AG04450 (cell line): ENCODE data around the gene ARMH1. TPM values are rescaled to one million over a fixed set of nuclear protein-coding genes. Genes with fewer than 3 reads are reported as not detected.

Source experiments
- CTCF ChIA-PET: fragments of 300-600, 350-600 bp; formaldehyde crosslinking; extraction: SDS; loops from one replicate; lab custom pipeline; 2022; ENCODE audit warnings: antibody characterized with exemption, inconsistent platforms; lab: Charles Lee
- POLR2A ChIA-PET: fragments of 350-600 bp; formaldehyde crosslinking; extraction: SDS; loops from one replicate; lab custom pipeline; 2021; ENCODE audit warnings: antibody characterized with exemption, inconsistent platforms; lab: Yijun Ruan, JAX
- DNase-seq: peaks from one replicate; pipeline ENCODE4 v3.0.0-alpha.2; 2011; ENCODE audit warnings: low read depth, low spot score
- H3K27ac ChIP-seq: one replicate; pipeline ENCODE4 v1.5.1; 2012; ENCODE audit warnings: low read depth, low read length, control low read depth
- H3K27me3 ChIP-seq: one replicate; pipeline ENCODE4 v1.6.0; 2012; ENCODE audit warnings: low read length; ENCODE audit not compliant: control insufficient read depth, insufficient read depth
- H3K4me3 ChIP-seq: 2 replicates; pipeline ENCODE4 v1.5.1; 2011; ENCODE audit warnings: mild to moderate bottlenecking, low read depth, low read length, control low read depth
- H3K9me3 ChIP-seq: 2 replicates; pipeline ENCODE4 v1.5.1; 2012; ENCODE audit warnings: low read length; ENCODE audit not compliant: control insufficient read depth, insufficient read depth
- CTCF ChIP-seq: IDR thresholded peaks from 2 replicates; pipeline ENCODE4 v1.5.1; 2011; ENCODE audit warnings: low read depth, low read length, control low read depth, inconsistent platforms
- polyA plus RNA-seq: library from polyadenylated mRNA; depleted of rRNA; stranded (reverse); fragments of >200 nt; gene quantifications from 2 replicates; pipeline ENCODE4 v1.2.3, GENCODE V29; 2011

ARMH1 gene
- polyA plus RNA-seq, 1 experiment, result 2.7 TPM

- POLR2A ChIA-PET, result no interaction called here
- Histone ChIP-seq H3K4me3 (no peak overlapping the region), H3K27me3 (no peaks in the 10 kb centered on the region), H3K27ac (no peak overlapping the region), H3K9me3 (no peaks in the 10 kb centered on the region)
- TF ChIP-seq CTCF, result no peak
- CTCF ChIA-PET, result interaction anchor here (0.6 to 6.7 kb wide), 6 partner anchors 8 to 625 kb away, joined by 3 to 44 read pairs (median 4); partner anchors contain the start of gene RNU5D-1
- DNase-seq, result no peak
Observed at GRCh38 chr1:44717156-44717555, 42.6 kb downstream of the ARMH1 start.

- no peaks in the 10 kb centered on the region for H3K27me3 ChIP-seq
- no peak for DNase-seq
- ChIA-PET POLR2A (interaction anchor here (1.5 kb wide), 1 partner anchor 102 kb away, joined by 4 read pairs; no protein-coding TSS in a partner anchor), CTCF (interaction anchor here (1.2 to 6.7 kb wide), 4 partner anchors 9 to 15 kb away, joined by 3 to 44 read pairs (median 11); partner anchors contain the start of gene RNU5D-1)
- H3K9me3 ChIP-seq, result no peaks in the 10 kb centered on the region
- TF ChIP-seq CTCF, result no peak
- no peak overlapping the region for H3K27ac ChIP-seq
- no peak overlapping the region for H3K4me3 ChIP-seq
Observed at GRCh38 chr1:44717653-44718052, 43.1 kb downstream of the ARMH1 start.

- Histone ChIP-seq H3K9me3 (no peaks in the 10 kb centered on the region), H3K27ac (no peak overlapping the region), H3K27me3 (no peaks in the 10 kb centered on the region), H3K4me3 (no peak overlapping the region)
- POLR2A ChIA-PET, result interaction anchor here (0.6 to 1.5 kb wide), 2 partner anchors 101 to 585 kb away, joined by 3 to 4 read pairs; no protein-coding TSS in a partner anchor
- CTCF ChIA-PET, result interaction anchor here (1.2 to 6.7 kb wide), 3 partner anchors 11 to 15 kb away, joined by 3 to 44 read pairs (median 19); partner anchors contain the start of gene RNU5D-1
- DNase-seq, result no peak
- TF ChIP-seq CTCF, result no peak
Observed at GRCh38 chr1:44718091-44718490, 43.6 kb downstream of the ARMH1 start.

GRCh38 chr1:44719318-44719717, 44.8 kb downstream of the ARMH1 start:
- ChIA-PET POLR2A (no interaction called here), CTCF (interaction anchor here (1.0 to 6.7 kb wide), 3 partner anchors 10 to 12 kb away, joined by 3 to 44 read pairs (median 19); partner anchors contain the start of gene RNU5D-1)
- Histone ChIP-seq H3K9me3 (peaks cover 5% of the 10 kb centered on the region; the same call in 1 of the 2 replicates), H3K27ac (no peak overlapping the region), H3K27me3 (no peaks in the 10 kb centered on the region), H3K4me3 (no peak overlapping the region)
- TF ChIP-seq CTCF, result no peak
- DNase-seq, result no peak

GRCh38 chr1:44720281-44720680, 45.8 kb downstream of the ARMH1 start:
- H3K27ac ChIP-seq, result no peak overlapping the region
- POLR2A ChIA-PET, result interaction anchor here (0.6 kb wide), 1 partner anchor 46 kb away, joined by 5 read pairs; the partner anchor contains the start of gene ARMH1

More at GRCh38 chr1:44720281-44720680, 45.8 kb downstream of the ARMH1 start:
- no peak for DNase-seq
- CTCF ChIA-PET, result no interaction called here
- Histone ChIP-seq H3K27me3 (no peaks in the 10 kb centered on the region), H3K9me3 (peaks cover 8% of the 10 kb centered on the region; the same call in 1 of the 2 replicates), H3K4me3 (no peak overlapping the region)
- TF ChIP-seq CTCF, result no peak
